T-cell (primary cell): ENCODE results near the gene DCAF16. TPM values are rescaled to one million over a fixed set of nuclear protein-coding genes. Genes with fewer than 3 reads are reported as not detected.

ENCODE experiments used
- ATAC-seq, 4 experiments: fragments of 200-7000 bp in 3 of 4; fragments of 150-1000 bp in 1 of 4; cut with Tn5 transposase; replicated peaks in 1 of 4; 1 replicate in 3 of 4; 2 replicates in 1 of 4; pipeline ENCODE4 v1.10.0; 2021; ENCODE audit warnings: moderate library complexity in 3 of 4, mild to moderate bottlenecking in 2 of 4, moderate number of reproducible peaks in 1 of 4
- CTCF ChIA-PET, 2 donors: fragments of 300-600 bp; sonication (Branson Sonifier 250); formaldehyde crosslinking; loops; one replicate each; lab custom pipeline; 2022; ENCODE audit warnings: antibody characterized with exemption in 2 of 2; lab: Charles Lee
- POLR2A ChIA-PET, 2 donors: fragments of 300-600 bp; sonication (Branson Sonifier 250); formaldehyde crosslinking; loops; one replicate each; lab custom pipeline; 2022; ENCODE audit warnings: antibody characterized with exemption in 2 of 2; lab: Charles Lee
- DNase-seq, 35 experiments: peaks; one replicate each; pipeline versions ENCODE4 v3.0.0 to v3.0.0-alpha.2; 2013 to 2023
- H3K27ac ChIP-seq: one replicate; pipeline ENCODE4 v1.5.1; 2013; ENCODE audit warnings: low read length
- H3K27me3 ChIP-seq, 2 experiments: replicated peaks in 1 of 2; 1 replicate in 1 of 2; 2 replicates in 1 of 2; pipeline versions ENCODE4 v1.6.1 to v1.7.0; 2013; ENCODE audit warnings: low read length in 1 of 2, mixed read lengths in 1 of 2; ENCODE audit not compliant: control insufficient read depth in 2 of 2, insufficient read depth in 2 of 2; ENCODE audit errors: extremely low read depth in 1 of 2
- H3K36me3 ChIP-seq, 2 donors: 1 replicate in 1 of 2; 2 replicates in 1 of 2; pipeline versions ENCODE4 v1.6.1 to v1.7.0; 2013; ENCODE audit warnings: low read length in 1 of 2; ENCODE audit not compliant: control insufficient read depth in 2 of 2, insufficient read depth in 1 of 2; ENCODE audit errors: extremely low read depth in 1 of 2
- H3K4me1 ChIP-seq, 2 experiments: 1 replicate in 1 of 2; 2 replicates in 1 of 2; pipeline versions ENCODE4 v1.6.1 to v1.7.0; 2013; ENCODE audit warnings: low read length in 2 of 2, mixed read lengths in 1 of 2; ENCODE audit not compliant: insufficient read depth in 2 of 2, control insufficient read depth in 1 of 2; ENCODE audit errors: extremely low read depth in 1 of 2
- H3K4me3 ChIP-seq, 2 donors: 1 replicate in 1 of 2; 2 replicates in 1 of 2; pipeline versions ENCODE4 v1.5.1 to v1.7.0; 2013; ENCODE audit warnings: mild to moderate bottlenecking in 2 of 2, low read length in 1 of 2, moderate library complexity in 1 of 2; ENCODE audit not compliant: control insufficient read depth in 1 of 2; ENCODE audit errors: extremely low read depth in 1 of 2
- H3K9me3 ChIP-seq: 2 replicates; pipeline ENCODE4 v1.7.0; 2013
- H3K27ac Mint-ChIP-seq, 2 donors: one replicate each; pipeline ENCODE4 v1.8.0; 2020 to 2021; ENCODE audit warnings: mild to moderate bottlenecking in 2 of 2, mixed read lengths in 2 of 2
- H3K27me3 Mint-ChIP-seq, 2 donors: one replicate each; pipeline ENCODE4 v1.8.0; 2021 to 2022; ENCODE audit warnings: mixed read lengths in 2 of 2
- H3K36me3 Mint-ChIP-seq: one replicate; pipeline ENCODE4 v1.8.0; 2021; ENCODE audit warnings: mixed read lengths
- H3K4me1 Mint-ChIP-seq, 3 donors: one replicate each; pipeline ENCODE4 v1.8.0; 2020 to 2022; ENCODE audit warnings: mixed read lengths in 3 of 3, mild to moderate bottlenecking in 1 of 3
- H3K4me3 Mint-ChIP-seq, 3 donors: one replicate each; pipeline ENCODE4 v1.8.0; 2020 to 2022; ENCODE audit warnings: mild to moderate bottlenecking in 3 of 3, mixed read lengths in 3 of 3, moderate library complexity in 3 of 3
- H3K9me3 Mint-ChIP-seq, 3 donors: one replicate each; pipeline ENCODE4 v1.8.0; 2020 to 2022; ENCODE audit warnings: mixed read lengths in 3 of 3
- WGBS: methylation state at CpG from one replicate; pipeline ENCODE4 v1.1.5; 2013; ENCODE audit warnings: missing lambda C conversion rate; ENCODE audit not compliant: insufficient coverage; 5-methylcytosine and 5-hydroxymethylcytosine counted together
- total RNA-seq, 35 experiments: library from RNA in 6 of 35; stranded (reverse) in 6 of 35; fragments of 120-200 nt in 1 of 35; gene quantifications; one replicate each; pipeline versions ENCODE4 v1.2.1 to v1.2.4 and lab custom pipeline; 2013 to 2026

Gene DCAF16
- total RNA-seq, 5 donors from 2014 or later (not counting 1 experiment from before 2014, with no cell fraction given): 62.6 to 77.6 (median 73.2) TPM

DNA sequence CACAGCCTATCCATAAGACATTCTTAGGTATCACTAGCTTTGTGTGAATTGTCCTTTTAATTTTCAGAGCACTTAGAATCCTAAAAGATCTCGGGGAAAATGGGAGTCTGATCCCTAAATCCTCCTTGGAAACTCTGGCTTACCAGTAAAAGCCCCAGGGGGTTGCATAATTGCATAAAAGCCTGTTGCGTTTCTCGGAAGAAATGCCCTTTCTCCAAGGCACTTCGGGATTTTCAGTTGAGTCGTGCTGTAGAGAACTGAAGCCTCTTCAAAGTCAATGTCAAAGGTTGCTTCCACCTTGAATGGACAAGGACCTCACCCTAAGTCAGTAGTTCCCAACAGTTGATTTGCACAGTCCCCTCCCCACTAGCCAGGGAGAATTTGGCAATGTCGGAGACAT lies 49.9 kb downstream of the DCAF16 start:
- ATAC-seq (no peak), DNase-seq (no peak)
- Histone ChIP-seq H3K4me3 (no peak overlapping the region), H3K27me3 (no peaks in the 10 kb centered on the region), H3K4me1 (no peaks in the 10 kb centered on the region), H3K27ac (no peak overlapping the region), H3K36me3 (no peaks in the 10 kb centered on the region), H3K9me3 (no peaks in the 10 kb centered on the region)
- no peak overlapping the region for H3K27ac Mint-ChIP-seq
- no peak overlapping the region for H3K4me3 Mint-ChIP-seq
- no peaks in the 10 kb centered on the region for H3K36me3 Mint-ChIP-seq
- peaks cover 0 to 4% (median 4%) of the 10 kb centered on the region in 3 donors for H3K4me1 Mint-ChIP-seq
- no peaks in the 10 kb centered on the region for H3K9me3 Mint-ChIP-seq
- POLR2A ChIA-PET: no interaction called here
- H3K27me3 Mint-ChIP-seq: peaks cover 0 to 2% of the 10 kb centered on the region in 2 donors
- CTCF ChIA-PET: interaction anchor here in 1 of 2 donors (0.7 kb wide), 1 partner anchor 694 kb away, joined by 3 read pairs; no protein-coding TSS in a partner anchor
- WGBS: 83% methylated on average over 6 of the region's 6 CpGs

DNA sequence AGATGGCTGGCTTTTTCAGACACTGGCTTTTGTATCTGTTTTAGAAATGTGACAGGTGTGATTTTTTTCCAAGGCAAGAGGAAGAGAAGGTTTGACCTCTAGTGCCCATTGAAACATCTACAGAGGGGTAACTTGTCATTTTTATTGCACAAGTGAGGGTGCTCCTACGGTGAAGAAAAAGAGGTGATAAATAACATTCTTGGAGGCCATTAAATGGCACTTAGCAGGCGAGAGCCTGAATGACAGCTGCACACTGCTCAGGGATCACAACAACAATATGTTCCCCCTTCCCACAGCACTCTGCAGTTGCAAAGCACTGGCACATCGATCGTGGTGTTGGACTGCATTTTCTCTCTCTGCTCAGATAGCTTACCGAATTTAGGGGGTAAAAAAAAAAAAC lies 52.1 kb downstream of the DCAF16 start:
- no CpG with 5 or more reads among the region's 5 CpGs for WGBS
- Mint-ChIP-seq H3K4me3 (no peak overlapping the region), H3K27me3 (peaks cover 0 to 2% of the 10 kb centered on the region in 2 donors), H3K27ac (no peak overlapping the region), H3K4me1 (no peaks in the 10 kb centered on the region), H3K36me3 (no peaks in the 10 kb centered on the region), H3K9me3 (no peaks in the 10 kb centered on the region)
- DNase-seq (no peak), ATAC-seq (no peak)
- Histone ChIP-seq H3K27me3 (no peaks in the 10 kb centered on the region), H3K27ac (no peak overlapping the region), H3K36me3 (no peaks in the 10 kb centered on the region), H3K9me3 (no peaks in the 10 kb centered on the region), H3K4me3 (no peak overlapping the region), H3K4me1 (no peaks in the 10 kb centered on the region)
- CTCF ChIA-PET: no interaction called here
- POLR2A ChIA-PET: no interaction called here

DNA sequence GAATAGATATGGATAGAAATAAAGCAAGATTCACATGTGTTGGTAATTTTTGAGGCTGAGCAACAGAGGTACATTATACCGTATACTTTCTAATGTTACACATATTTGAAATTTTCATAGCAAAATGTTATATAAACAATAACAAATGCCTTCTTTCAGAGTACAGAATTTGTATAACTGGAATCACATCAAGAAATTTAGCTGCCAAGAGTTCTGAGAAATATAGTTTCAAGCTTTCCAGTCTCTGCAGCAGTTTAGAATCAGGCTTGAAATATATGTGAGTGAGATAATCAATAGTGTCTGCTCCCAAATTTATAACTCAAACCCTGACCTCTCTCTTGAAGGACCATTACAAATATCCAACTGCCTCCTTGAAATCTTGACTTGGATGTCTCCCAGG lies 52.9 kb downstream of the DCAF16 start:
- Mint-ChIP-seq H3K4me1 (no peaks in the 10 kb centered on the region), H3K36me3 (no peaks in the 10 kb centered on the region), H3K27ac (no peak overlapping the region), H3K27me3 (peaks cover 0 to 2% of the 10 kb centered on the region in 2 donors), H3K9me3 (no peaks in the 10 kb centered on the region), H3K4me3 (no peak overlapping the region)
- POLR2A ChIA-PET: no interaction called here
- H3K27ac ChIP-seq: no peak overlapping the region
- H3K4me3 ChIP-seq: no peak overlapping the region
- DNase-seq: no peak
- CTCF ChIA-PET: no interaction called here
- H3K4me1 ChIP-seq: no peaks in the 10 kb centered on the region
- H3K36me3 ChIP-seq: no peaks in the 10 kb centered on the region
- ATAC-seq: no peak
- no peaks in the 10 kb centered on the region for H3K27me3 ChIP-seq
- no peaks in the 10 kb centered on the region for H3K9me3 ChIP-seq
- no CpG with 5 or more reads among the region's 1 CpG for WGBS

DNA sequence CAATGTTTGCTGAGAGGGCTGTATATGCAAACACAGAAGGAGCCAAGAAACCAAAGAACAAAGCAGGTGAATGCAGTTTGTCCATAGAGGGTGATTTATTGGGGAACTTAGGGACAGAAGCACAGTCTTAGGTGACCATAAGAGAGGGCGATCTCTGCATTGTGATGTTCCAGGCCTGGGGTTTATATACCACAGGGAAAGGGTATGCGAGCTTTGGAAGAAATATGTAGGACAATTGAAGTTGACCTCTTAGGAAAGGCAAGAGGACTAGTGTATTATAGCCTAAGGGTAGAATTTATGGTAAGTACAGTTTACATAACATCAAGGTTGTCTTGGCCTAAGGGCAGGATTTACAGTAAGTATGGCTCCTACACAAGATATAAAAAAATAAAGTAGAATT lies 56.9 kb downstream of the DCAF16 start:
- WGBS: 100% methylated on average over 2 of the region's 2 CpGs
- no peaks in the 10 kb centered on the region for H3K36me3 ChIP-seq
- no peaks in the 10 kb centered on the region for H3K4me1 Mint-ChIP-seq
- H3K4me3 Mint-ChIP-seq: no peak overlapping the region
- no peaks in the 10 kb centered on the region for H3K9me3 ChIP-seq
- CTCF ChIA-PET: no interaction called here
- H3K27me3 Mint-ChIP-seq: peaks cover 0 to 7% of the 10 kb centered on the region in 2 donors
- no peaks in the 10 kb centered on the region for H3K36me3 Mint-ChIP-seq
- no peaks in the 10 kb centered on the region for H3K4me1 ChIP-seq
- no peak overlapping the region for H3K4me3 ChIP-seq
- H3K27ac ChIP-seq: no peak overlapping the region
- POLR2A ChIA-PET: no interaction called here
- DNase-seq (no peak), ATAC-seq (no peak)
- no peaks in the 10 kb centered on the region for H3K9me3 Mint-ChIP-seq
- H3K27me3 ChIP-seq: no peaks in the 10 kb centered on the region
- no peak overlapping the region for H3K27ac Mint-ChIP-seq

Other genes with a start within 250 kb of the DCAF16 start
- gene LAP3, start 233.6 kb downstream of the DCAF16 start, total RNA-seq: 10 to 100 TPM; 23.5 to 58.4 (median 25.1) TPM
- 10 to 100 TPM; 50.6 to 75.5 (median 66.2) TPM for gene MED28, start 196.1 kb downstream of the DCAF16 start, total RNA-seq
- gene FAM184B, start 29.1 kb downstream of the DCAF16 start, total RNA-seq: under 1 TPM in 3 of 5 donors, not detected in 2; 0.03 to 0.09 (median 0.06) TPM
- 1 to 10 TPM in 4 of 5 donors, under 1 TPM in 1; 0.73 to 1.8 (median 1.5) TPM for gene NCAPG, start 222 bp upstream of the DCAF16 start, total RNA-seq
- 10 to 100 TPM in 3 of 5 donors, 1 to 10 TPM in 2; 8.9 to 11.4 (median 10.3) TPM for gene LCORL, start 211.0 kb upstream of the DCAF16 start, total RNA-seq